Glomerular visceral epithelial cell (primary cell): ENCODE results near the gene LRRC23.
"Not testable (repeated sequence)": the region's sequence is repeated elsewhere in the genome, so short reads cannot be mapped to it uniquely, and the experiment has no call there.

Experiments
- DNase-seq: peaks from one replicate; pipeline ENCODE4 v3.0.0-alpha.2; 2016; ENCODE audit errors: extremely low spot score

The LRRC23 gene

DNA sequence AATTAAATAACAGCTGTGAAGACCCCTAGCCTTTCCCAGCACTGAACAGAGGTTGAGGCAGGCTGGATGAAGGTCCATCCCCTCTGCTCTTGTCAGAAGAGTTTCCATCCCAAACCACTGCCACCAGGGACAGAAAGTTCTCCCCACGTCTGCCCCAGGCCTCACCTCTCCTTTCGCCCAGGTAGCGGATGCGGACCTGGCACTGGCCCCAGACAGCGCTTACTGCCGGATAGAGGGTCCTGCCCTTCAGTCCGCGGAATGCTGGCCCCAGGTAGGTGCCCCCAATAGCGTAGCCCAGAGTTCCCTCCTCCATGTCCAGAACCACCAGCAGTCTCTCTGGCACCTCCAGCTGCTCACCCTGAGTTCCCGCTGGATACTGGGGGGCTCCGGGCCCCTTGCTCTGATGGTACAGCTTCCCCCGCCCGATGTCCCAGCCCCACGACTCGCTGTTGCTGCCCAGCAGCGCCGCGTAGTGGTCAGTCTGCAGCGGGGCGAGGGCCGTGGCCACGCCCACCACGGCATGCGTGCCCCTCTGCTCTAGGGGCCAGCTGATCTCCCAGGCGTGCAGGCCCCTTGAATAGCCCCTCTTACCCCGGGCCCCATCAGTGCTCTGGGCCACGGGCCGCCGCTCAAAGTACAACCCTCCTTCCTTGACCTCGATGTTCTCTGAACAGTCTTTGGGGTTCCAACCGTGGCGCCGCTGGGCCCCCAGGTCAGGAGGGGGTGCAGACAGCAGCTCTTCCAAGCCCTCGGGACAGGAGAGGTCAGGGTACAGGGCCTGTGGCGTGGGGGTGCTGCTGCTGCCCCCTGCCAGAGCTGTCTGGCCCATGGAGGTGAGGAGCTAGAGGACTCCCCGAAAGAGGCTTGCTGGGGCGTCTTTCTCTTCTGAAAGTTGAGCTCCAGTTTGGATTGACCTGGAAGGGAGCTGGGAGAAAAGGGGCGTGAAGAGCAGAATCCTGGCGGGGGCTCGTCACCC, 32.3 kb upstream of the LRRC23 start:
- peak; percentile 83 for DNase-seq

DNA sequence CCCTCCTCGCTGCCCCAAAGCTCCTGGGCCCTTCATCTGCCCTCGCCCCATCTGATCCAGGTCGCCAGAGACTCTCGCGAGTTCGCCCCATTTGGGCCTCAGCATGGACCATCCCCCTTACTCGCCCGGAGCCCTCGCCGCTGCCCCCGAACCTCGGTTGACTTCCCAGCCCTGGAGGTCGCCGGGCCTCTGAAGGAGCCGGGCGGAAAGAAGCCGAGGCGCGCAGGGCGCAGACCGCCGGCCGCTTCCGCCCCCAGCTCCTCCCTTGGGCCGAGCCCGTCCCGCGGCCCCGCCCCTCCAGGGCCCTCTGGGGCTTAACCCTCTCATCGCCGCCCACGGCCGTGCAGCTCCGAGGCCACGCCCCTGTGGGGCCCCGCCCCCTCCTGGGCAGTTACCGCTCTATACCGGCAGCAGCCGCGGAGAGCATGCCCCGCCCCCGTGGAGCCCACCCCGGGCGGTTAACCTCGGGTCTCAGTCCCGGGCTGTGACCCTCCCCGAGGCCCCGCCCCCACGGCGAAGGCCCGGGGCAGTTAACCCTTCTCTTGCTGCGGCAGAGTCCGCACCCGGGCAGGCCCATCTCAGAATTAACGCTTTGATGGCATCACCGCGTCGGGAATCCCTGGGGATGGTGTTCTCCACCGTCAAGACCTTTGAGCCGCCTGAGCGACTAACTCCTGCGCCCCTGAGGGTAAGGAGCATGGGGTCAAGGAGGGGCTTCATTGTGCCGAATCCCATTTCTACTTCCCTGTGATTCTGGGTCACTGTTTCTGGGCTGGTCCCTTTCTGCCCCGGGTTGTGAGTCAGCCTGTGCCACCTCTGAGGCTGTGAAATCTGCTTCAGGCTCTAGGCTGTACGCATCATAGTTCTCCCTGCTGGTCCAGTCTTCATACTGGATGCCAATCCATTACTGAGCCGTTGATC, 31.3 kb upstream of the LRRC23 start, which contains the start of gene SPSB2:
Gene SPSB2 (minus strand): TSS at position 210 of the 921 bp plus-strand sequence. CDS start 402 bp downstream, outside the sequence.
- DNase-seq, result peak; percentile 98

DNA sequence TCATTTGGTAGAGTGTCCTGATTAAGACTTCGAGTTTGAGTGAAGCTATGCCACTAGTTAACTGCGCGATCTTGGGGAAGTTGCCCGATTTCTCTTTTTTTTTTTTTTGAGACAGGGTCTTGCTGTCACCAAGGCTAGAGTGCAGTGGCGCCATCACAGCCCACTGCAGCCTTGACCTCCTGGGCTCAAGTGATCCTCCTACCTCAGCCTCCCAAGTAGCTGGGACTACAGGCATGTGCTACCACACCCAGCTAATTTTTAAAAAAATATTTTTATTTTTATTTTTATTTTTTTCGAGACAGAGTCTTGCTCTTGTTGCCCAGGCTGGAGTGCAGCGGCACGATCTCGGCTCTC, 30.6 kb upstream of the LRRC23 start:
- DNase-seq, result not testable (repeated sequence)

DNA sequence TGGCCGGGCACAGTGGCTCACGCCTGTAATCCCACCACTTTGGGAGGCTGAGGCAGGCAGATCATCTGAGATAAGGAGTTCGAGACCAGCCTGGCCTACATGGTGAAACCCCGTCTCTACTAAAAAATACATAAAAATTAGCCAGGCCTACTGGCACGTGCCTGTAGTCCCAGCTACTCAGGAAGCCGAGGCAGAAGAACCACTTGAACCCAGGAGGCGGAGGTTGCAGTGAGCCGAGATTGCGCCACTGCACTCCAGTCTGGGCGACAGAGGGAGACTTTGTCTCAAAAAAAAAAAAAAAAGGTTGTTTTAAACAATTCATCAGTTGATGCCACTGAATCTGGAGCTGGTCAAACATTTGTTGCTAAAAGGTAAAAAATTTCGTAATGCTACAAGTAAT, 24.8 kb upstream of the LRRC23 start:
- DNase-seq, result not testable (repeated sequence)

DNA sequence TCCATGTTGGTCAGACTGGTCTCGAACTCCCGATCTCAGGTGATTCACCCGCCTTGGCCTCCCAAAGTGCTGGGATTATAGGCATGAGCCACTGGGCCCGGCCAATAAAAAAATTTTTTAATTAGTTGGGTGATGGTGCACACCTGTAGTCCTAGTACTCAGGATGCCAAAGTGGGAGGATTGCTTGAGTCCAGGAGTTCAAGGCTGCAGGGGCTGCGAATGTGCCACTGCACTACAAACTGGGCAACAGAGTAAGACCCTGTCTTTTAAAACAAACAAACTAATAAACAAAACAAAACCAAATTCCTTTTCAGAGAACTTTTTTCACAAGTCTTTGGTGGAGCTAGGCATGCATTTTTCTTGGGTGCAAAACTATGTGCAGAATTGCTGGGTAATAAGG, 21.4 kb upstream of the LRRC23 start:
- no peak for DNase-seq

DNA sequence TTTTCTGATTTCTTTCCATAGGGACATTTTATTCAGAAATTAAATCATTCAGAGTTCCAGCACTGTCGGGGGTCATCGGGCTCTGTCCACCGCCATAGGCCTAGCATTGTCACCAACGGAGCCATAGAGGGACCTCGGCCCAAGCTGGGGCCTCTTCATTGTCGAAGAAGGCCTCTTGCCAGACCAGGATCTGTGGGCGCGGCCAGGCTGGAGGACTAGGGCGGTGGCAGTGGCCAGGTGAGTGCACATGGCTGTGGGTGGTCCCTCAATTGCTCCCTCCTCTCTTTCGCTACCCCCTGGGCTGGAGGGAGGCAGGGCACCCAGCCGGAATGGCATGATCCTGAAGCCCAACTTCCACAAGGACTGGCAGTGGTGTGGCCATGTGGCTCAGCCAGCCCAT, 20.9 kb upstream of the LRRC23 start:
- DNase-seq, result no peak

DNA sequence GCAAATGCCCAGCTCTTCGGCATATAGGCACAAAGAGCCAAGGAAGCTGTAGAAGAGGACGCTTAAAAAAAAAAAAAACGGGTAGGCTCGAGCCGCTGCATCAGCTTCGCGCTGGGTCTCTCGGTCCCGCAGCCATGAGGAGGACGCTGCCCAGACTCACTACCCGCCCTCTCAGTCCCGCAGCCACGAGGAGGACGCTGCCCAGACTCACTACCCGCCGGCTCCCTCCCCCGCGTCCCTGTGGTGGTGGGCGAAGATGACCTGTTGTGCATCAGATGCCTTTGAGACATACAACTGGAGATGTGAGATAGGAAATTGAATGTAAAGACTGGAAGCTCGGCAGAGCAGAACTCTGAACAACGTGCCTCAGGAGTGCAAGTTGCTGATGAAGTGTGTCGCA, 20.1 kb upstream of the LRRC23 start:
- DNase-seq, result no peak

DNA sequence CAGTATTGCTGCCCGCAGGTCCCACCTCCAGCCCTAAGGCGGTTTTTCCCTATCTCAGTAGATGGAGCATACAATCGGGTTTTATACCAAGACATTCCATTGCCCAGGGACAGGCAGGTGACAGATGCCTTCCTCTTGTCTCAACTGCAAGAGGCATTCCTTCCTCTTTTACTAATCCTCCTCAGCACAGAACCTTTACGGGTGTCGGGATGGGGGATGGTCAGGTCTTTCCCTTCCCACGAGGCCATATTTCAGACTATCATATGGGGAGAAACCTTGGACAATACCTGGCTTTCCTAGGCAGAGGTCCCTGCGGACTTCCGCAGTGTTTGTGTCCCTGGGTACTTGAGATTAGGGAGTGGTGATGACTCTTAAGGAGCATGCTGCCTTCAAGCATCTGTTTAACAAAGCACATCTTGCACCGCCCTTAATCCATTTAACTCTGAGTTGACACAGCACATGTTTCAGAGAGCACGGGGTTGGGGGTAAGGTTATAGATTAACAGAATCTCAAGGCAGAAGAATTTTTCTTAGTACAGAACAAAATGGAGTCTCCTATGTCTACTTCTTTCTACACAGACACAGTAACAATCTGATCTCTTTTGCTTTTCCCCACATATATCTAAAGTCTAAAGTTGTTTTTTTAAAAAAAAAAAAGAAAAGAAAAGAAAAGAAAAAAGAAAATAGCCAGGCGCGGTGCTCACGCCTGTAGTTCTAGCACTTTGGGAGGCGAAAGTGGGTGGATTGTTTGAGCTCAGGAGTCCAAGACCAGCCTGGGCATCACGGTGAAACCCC, 18.2 kb upstream of the LRRC23 start:
- not testable (repeated sequence) for DNase-seq

DNA sequence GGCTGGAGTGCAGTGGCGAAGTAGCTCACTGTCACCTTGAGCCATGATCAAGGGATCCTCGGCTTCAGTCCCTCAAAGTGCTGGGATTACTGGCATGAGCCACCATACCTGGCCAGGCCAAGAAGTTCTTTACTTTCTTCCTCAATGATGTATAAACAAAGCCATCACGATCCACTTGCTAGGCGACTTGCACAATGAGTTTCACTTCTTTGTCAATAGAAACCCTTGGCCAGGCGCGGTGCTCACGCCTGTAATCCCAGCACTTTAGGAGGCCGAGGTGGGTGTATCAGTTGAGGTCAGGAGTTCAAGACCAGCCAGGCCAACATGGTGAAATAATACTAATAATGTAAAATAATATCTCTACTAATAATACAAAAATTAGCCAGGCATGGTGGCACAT, 17.2 kb upstream of the LRRC23 start:
- DNase-seq, result no peak

DNA sequence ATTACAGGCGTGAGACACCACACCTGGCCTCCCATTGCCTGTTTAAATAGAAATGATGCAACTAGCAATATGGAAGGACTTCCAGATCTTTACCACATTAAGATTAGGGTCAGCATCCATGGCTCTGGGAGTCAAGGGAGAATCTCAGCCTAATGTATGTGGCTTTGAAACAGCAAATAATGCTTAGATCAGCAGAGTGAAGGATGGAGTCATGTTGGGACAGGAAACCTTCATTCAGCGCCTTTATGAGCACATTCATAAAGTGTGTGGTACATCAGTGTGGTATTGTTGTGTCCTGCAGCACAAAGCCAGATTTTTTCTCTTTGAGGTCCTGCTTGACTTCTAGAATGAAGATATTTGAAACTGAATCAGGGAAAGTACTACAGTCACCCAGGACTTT, 16.3 kb upstream of the LRRC23 start:
- no peak for DNase-seq

DNA sequence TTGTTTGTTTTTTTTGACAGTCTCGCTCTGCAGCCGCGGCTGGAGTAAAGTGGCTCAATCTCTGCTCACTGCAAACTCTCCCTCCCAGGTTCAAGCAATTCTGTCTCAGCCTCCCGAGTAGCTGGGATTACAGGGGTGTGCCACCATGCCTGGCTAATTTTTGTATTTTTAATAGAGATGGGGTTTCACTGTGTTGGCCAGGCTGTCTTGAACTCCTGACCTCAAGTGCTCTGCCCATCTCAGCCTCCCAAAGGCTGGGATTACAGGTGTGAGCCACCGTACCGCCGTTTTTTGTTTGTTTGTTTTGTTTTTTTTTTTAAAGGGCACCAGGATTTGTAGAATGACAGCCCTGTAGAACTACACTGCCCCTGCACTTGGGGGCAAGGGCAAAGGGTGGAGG, 15.8 kb upstream of the LRRC23 start:
- DNase-seq, result not testable (repeated sequence)

DNA sequence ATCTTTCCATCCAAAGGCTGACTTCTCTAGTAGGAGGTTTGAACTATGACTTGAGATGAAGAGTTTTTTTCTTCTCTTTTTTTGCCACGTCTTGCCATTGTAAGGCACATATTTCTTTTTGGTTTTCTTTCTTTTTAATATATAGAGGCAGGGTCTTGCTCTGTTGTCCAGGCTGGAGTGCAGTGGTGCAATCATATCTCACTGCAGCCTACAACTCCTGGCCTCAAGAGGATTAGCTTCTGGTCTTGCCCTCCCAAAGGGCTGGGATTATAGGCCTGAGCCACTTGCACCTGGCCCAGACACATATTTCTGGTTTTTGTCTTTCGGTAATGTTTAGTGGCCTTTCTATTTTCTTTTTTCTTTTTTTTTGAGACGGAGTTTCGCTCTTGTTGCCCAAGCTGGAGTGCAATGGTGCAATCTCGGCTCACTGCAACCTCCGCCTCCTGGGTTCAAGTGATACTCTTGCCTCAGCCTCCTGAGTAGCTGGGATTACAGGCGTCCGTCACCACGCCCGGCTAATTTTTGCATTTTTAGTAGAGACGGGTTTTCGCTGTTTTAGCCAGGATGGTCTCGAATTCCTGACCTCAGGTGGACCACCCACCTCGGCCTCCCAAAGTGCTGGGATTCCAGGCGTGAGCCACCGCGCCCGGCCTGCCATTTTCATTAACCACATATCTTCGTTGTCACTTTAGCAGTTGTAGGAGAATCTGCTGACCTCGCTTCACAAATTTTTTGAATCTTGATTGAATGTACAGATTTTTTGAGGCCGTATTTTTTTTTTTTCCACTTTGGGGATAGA, 14.6 kb upstream of the LRRC23 start:
- not testable (repeated sequence) for DNase-seq

DNA sequence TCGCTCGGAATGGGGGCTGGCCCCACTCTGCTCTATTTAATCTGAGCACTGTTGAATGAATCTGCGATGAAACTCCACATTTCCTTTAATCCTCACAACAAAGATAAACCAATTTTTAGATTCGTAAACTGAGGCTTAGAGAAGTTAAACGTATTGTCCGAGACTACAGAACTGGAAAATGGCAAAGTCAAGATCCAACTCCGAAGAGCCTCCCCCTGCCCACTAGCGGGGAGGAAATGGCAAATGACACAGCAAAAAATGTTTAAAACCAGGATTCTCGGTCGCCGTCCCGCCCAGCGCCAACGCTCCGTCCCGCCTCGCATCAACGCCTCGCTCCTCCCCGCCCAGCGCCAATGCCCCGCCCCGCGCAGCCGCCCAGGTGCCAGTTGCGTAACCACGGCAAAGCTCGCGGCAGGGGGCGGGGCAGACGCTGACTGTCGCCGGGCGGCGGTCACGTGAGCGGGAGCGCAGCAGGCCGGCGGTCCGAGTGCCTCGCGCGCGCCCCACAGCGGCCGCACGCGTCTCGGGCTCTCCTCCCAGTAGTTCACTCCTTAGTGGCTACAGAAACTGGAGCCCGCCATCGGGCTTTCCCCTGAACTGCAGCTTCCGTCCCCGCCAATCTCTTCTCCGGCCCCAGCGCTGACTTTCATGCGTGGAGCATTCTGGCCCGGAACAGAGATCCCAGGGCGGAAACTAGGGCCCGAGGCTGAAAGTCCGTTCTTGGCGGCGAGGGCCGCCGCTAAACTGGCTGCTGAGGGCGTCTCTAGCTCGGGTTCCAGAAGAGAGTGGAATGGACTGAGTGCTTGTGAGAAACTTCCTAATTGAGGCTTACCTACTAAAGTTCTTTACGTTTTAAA, 13.6 kb upstream of the LRRC23 start:
- peak; percentile 97 for DNase-seq

DNA sequence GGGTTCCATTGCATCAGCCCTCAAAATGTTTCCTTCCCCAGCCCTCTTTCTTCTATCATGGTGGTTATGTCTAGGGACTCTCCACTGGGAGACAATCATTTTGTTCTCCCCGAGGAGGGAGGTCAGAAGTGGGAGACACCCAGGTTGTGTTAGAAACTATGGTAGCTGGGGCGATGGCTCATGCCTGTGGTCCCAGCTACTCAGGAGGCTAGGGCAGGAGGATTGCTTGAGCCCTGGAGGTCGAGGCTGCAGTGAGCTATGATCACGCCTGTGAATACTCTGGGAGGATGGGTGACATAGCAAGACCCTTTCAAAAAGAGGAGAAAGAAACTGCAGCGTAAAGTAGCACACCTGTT, 13.0 kb upstream of the LRRC23 start:
- DNase-seq, result no peak

DNA sequence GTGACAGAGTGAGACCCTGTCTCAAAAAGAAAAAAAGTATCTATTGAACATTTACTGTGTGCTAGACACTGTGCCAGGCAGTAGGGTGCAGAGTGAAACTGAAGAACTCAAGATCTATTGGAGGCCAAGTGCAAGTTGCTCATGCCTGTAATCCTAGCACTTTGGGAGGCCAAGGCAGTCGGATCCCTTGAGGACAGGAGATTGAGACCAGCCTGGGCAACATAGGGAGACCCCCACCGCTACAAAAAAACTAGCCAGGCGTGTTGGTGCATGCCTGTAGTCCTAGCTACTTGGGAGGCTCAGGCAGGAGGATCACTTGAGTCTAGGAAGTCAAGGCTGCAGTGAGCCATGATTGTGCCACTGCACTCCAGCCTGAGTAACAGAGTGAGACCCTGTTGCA, 11.9 kb upstream of the LRRC23 start:
- DNase-seq, result not testable (repeated sequence)

DNA sequence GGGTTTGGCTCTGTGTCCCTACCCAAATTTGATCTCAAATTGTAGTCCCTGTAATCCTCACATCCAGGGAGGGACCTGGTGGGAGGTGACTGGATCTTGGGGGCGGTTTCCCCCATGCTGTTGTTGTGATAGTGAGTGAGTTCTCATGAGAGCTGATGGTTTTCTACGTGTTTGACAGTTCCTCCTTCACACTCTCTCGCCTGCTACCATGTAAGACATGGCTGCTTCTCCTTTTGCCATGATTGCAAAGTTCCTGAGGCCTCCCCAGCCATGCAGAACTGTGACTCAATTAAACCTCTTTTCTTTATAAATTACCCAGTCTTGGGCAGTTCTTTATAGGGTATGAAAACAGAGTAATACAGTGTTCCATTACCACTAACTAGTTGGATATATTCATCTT, 10.3 kb upstream of the LRRC23 start:
- no peak for DNase-seq

DNA sequence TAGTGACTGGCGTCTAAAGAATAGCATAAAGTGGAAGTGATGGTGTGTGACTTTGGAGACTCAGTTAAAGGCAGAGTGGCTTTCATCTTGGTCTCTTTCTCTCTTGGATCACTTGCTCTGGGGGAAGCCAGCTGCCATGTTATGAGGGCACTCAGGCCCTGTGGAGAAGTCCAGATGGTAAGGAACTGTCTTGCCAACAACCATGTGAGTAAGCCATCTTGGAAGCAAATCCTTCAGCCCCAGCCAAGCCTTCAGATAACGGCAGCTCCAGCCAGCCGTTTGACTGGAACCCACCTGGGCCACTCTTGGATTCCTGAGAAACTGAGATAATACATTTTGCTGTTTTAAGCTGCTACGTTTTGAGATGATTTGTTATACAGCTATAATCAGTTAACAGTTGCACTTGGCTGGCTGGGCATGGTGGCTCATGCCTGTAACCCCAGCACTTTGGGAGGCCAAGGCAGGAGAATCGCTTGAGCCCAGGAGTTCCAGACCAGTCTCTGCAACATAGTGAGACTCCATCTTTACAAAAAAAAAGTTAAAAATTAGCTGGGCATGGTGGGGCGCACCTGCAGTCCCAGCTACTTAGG, 7.7 kb upstream of the LRRC23 start:
- no peak for DNase-seq

DNA sequence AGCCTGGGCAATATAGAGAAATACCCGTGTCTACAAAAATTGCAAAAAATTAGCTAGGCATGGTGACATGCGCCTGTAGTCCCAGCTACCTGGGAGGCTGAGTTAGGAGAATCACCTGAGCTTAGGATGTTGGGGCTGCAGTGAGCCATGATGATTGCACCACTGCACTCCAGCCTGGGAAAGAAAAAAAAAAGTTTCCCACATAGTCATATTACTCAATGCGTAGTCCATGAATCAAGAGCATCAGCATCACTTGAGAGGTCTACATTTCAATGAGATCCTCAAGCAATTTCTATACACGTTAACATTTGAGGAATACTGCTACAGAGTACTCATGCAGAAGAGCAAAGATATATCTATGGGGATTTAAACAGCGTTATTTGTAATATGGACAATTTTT, 5.2 kb upstream of the LRRC23 start:
- DNase-seq, result no peak

DNA sequence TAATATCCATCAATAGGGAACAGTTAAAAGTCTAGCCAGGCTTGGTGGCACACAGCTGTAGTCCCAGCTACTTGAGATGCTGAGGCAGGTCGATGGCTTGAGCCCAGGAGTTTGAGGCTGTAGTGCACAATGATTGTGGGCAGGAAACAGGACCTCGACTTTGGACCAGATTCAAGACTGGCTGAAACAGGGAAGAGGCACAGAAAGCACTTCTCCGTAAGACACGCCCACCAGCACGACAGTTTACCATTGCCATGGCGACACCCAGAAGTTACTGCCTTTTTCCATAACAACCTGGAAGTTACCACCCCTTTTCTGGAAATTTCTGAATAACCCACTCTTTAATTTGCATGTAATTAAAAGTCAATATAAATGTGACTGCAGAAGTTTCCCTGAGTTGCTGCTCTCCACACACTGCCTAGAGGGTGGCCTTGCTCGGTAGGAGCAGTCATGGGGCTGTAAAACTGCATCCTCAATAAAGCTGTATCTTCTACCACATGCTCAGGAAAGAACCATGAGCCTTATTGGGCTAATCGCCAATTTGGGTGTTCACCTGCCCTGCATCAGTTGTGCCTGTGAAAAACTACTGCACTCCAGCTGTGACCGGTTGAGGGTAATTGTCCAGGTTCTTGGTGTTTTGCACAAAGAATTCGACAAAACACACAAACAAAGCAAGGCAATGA, 4.6 kb upstream of the LRRC23 start:
- DNase-seq, result no peak
